K562 (cell line): ENCODE measurements around the gene H2AZ2. TPM values are rescaled to one million over a fixed set of nuclear protein-coding genes. Genes with fewer than 3 reads are reported as not detected.
A peak's percentile ranks its signal among the peaks of the same experiment; 100 is the strongest.

Source experiments
- ARID2 ChIP-seq: fragments of 450-650 bp; IDR thresholded peaks from 2 replicates; pipeline ENCODE4 v1.6.1; 2017; ENCODE audit warnings: antibody characterized with exemption, mild to moderate bottlenecking
- ARID3B ChIP-seq: fragments of 250-450 bp; sonication (Bioruptor Pico); IDR thresholded peaks from 2 replicates; pipeline ENCODE4 v1.4.0; 2020; ENCODE audit warnings: borderline replicate concordance
- ATF4 ChIP-seq: fragments of 450-650 bp; formaldehyde crosslinking; IDR thresholded peaks from 2 replicates; pipeline ENCODE4 v1.4.0; 2022; ENCODE audit warnings: mild to moderate bottlenecking, moderate library complexity
- BCL6 ChIP-seq: fragments of 250-450 bp; sonication (Bioruptor Pico); IDR thresholded peaks from 2 replicates; pipeline ENCODE4 v1.4.0; 2020
- CSDE1 ChIP-seq, 2 experiments: fragments of 450-650 bp; IDR thresholded peaks; 2 replicates each; pipeline ENCODE4 v1.6.1; 2016; ENCODE audit warnings: mild to moderate bottlenecking in 1 of 2
- GABPB1 ChIP-seq: sonication (generic); formaldehyde crosslinking; IDR thresholded peaks from 2 replicates; pipeline ENCODE4 v1.8.0; 2022; ENCODE audit warnings: mild to moderate bottlenecking, missing genetic modification reagents
- HMG20B ChIP-seq: fragments of 250-450 bp; sonication (Bioruptor Pico); IDR thresholded peaks from 2 replicates; pipeline ENCODE4 v1.5.0; 2021; ENCODE audit warnings: mild to moderate bottlenecking
- KHSRP ChIP-seq: fragments of 450-650 bp; IDR thresholded peaks from 2 replicates; pipeline ENCODE4 v1.6.1; 2017
- PML ChIP-seq: IDR thresholded peaks from 2 replicates; pipeline ENCODE4 v1.6.1; 2012; ENCODE audit warnings: low read length, inconsistent platforms
- POLR3A ChIP-seq: IDR thresholded peaks from 2 replicates; pipeline ENCODE4 v1.6.1; 2011; ENCODE audit warnings: borderline replicate concordance, mild to moderate bottlenecking, moderate library complexity; ENCODE audit not compliant: insufficient read length, insufficient read depth; ENCODE audit errors: extremely low read depth
- PRMT5 ChIP-seq: sonication (generic); formaldehyde crosslinking; IDR thresholded peaks from 2 replicates; pipeline ENCODE4 v1.5.0; 2020; ENCODE audit warnings: missing genetic modification reagents
- STAT6 ChIP-seq: sonication (generic); formaldehyde crosslinking; IDR thresholded peaks from 2 replicates; pipeline ENCODE4 v1.8.1; 2023; ENCODE audit warnings: mild to moderate bottlenecking, missing genetic modification reagents
- TAF7 ChIP-seq: fragments of 450-650 bp; IDR thresholded peaks from 2 replicates; pipeline ENCODE4 v1.6.1; 2016; ENCODE audit warnings: missing genetic modification characterization, missing compliant biosample characterization
- TEAD1 ChIP-seq, 2 experiments: fragments of 450-650 bp in 1 of 2; sonication (generic) in 1 of 2; formaldehyde crosslinking; IDR thresholded peaks; 2 replicates each; pipeline versions ENCODE4 v1.4.0 to v1.8.0; 2020 to 2022; ENCODE audit warnings: mild to moderate bottlenecking in 2 of 2, missing genetic modification reagents in 1 of 2
- TEAD4 ChIP-seq, 2 experiments: sonication (generic) in 1 of 2; formaldehyde crosslinking in 1 of 2; IDR thresholded peaks; 2 replicates each; pipeline versions ENCODE4 v1.6.1 to v1.8.0; 2012 to 2022; ENCODE audit warnings: borderline replicate concordance in 1 of 2, inconsistent platforms in 1 of 2, low read length in 1 of 2, mild to moderate bottlenecking in 1 of 2, missing genetic modification reagents in 1 of 2
- U2AF2 ChIP-seq: fragments of 200-400 bp; formaldehyde crosslinking; optimal IDR thresholded peaks from 2 replicates; pipeline ENCODE3; 2017; ENCODE audit warnings: low read depth, mild to moderate bottlenecking, low read length
- ZC3H8 ChIP-seq: fragments of 450-650 bp; IDR thresholded peaks from 2 replicates; pipeline ENCODE4 v1.6.1; 2017
- ZSCAN32 ChIP-seq: fragments of 450-650 bp; formaldehyde crosslinking; IDR thresholded peaks from 2 replicates; pipeline ENCODE4 v1.4.0; 2020; ENCODE audit warnings: mild to moderate bottlenecking, moderate library complexity
- polyA plus RNA-seq, 8 experiments: library from polyadenylated mRNA; depleted of rRNA in 4 of 8; stranded (reverse) in 5 of 8; unstranded in 3 of 8; fragments of >200 nt; fragmentation: Nextera tagmentation in 2 of 8; fragmentation: Illumina TruSeq in 1 of 8; extraction: Ambion mirVana in 2 of 8; extraction: Trizol in 1 of 8; gene quantifications; 2 replicates each; pipeline versions ENCODE4 v1.2.1 to v1.2.3, GENCODE V29; 2011 to 2014; ENCODE audit warnings: inconsistent platforms in 1 of 8, missing spikeins in 1 of 8
- total RNA-seq, 7 experiments: library from RNA; depleted of rRNA in 6 of 7; stranded (reverse); fragments of >200 nt in 6 of 7; fragmentation: Illumina TruSeq in 2 of 7; extraction: Trizol in 2 of 7; gene quantifications; 2 replicates each; pipeline versions ENCODE4 v1.2.1 to v1.2.3, GENCODE V29; 2011 to 2021; ENCODE audit warnings: low replicate concordance in 1 of 7
- TF ChIP-seq, protein P1 (sequence below): fragments of 250-450 bp; sonication (Bioruptor Pico); IDR thresholded peaks from 2 replicates; pipeline ENCODE4 v1.8.0; 2021; ENCODE audit warnings: moderate library complexity, mild to moderate bottlenecking, inconsistent platforms
- TF ChIP-seq, protein P2 (sequence below): sonication (generic); formaldehyde crosslinking; IDR thresholded peaks from 2 replicates; pipeline ENCODE4 v1.8.0; 2022; ENCODE audit warnings: missing genetic modification reagents, mild to moderate bottlenecking, moderate library complexity, borderline replicate concordance
- TF ChIP-seq, protein P3 (sequence below), 2 experiments: fragments of 250-450 bp in 1 of 2; fragments of 450-650 bp in 1 of 2; sonication (Bioruptor Pico) in 1 of 2; IDR thresholded peaks; 2 replicates each; pipeline versions ENCODE4 v1.6.1 to v1.8.0; 2016 to 2021; ENCODE audit warnings: mild to moderate bottlenecking in 2 of 2, moderate library complexity in 2 of 2, missing compliant biosample characterization in 1 of 2, missing genetic modification characterization in 1 of 2

The H2AZ2 gene
- total and polyA plus RNA-seq, 9 of the 15 experiments (the other 6 are each of a cell fraction or from before 2014, with no cell fraction given): 105 to 382 (median 286) TPM

DNA sequence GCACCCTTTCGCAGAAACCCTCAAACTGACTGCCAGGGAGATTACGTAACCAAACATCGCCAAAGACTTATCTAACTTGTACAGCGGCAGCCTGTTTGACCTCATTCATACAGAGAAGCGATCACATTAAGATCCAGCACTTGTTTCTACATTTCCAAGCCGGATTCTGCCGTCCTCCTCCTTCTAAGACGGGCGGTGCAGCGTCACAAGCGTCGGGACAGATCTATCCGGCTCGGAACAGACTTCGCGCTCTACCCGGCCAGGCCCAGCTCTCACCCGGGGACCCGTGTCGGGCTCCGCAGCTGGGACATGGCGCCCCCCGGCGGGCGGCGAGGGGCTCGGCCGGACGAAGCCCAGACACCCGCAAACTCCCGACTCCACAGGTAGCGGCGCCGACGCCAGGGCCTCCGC lies 373 bp downstream of the H2AZ2 start (continued):
- 0 out of 2 replicates have a peak, but pooled peaks have one; percentile 37 for TF ChIP-seq ZSCAN32 (CRISPR knock-in tag)
- TF ChIP-seq ZC3H8: no peak
- TF ChIP-seq ARID2: no peak
- TF ChIP-seq POLR3A: no peak
- TF ChIP-seq STAT6 (CRISPR knock-in tag): no peak
- no peak for TF ChIP-seq U2AF2
- TF ChIP-seq, protein P1, sequence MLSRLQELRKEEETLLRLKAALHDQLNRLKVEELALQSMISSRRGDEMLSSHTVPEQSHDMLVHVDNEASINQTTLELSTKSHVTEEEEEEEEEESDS (CRISPR knock-in tag): no peak
- no peak for TF ChIP-seq ARID3B (CRISPR knock-in tag)
- TF ChIP-seq TAF7: no peak
- no peak for TF ChIP-seq BCL6 (CRISPR knock-in tag)
- no peak for TF ChIP-seq CSDE1 (IDR thresholded peaks at IDR 0.05)
- no peak for TF ChIP-seq ATF4 (CRISPR knock-in tag)
- peak; percentile 48; the same call in 1 of the 2 replicates for TF ChIP-seq KHSRP
- TF ChIP-seq GABPB1 (CRISPR knock-in tag): peak; percentile 48
- TF ChIP-seq PML: peak; percentile 94; the same call in 1 of the 2 replicates
- TF ChIP-seq HMG20B (CRISPR knock-in tag): no peak
- TF ChIP-seq PRMT5: no peak
- TF ChIP-seq, protein P2, sequence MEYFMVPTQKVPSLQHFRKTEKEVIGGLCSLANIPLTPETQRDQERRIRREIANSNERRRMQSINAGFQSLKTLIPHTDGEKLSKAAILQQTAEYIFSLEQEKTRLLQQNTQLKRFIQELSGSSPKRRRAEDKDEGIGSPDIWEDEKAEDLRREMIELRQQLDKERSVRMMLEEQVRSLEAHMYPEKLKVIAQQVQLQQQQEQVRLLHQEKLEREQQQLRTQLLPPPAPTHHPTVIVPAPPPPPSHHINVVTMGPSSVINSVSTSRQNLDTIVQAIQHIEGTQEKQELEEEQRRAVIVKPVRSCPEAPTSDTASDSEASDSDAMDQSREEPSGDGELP (CRISPR knock-in tag): peak; percentile 93
- TF ChIP-seq, protein P3, sequence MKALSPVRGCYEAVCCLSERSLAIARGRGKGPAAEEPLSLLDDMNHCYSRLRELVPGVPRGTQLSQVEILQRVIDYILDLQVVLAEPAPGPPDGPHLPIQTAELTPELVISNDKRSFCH (CRISPR knock-in tag; IDR thresholded peaks at IDR 0.05): no peak
- TF ChIP-seq, protein P3 (tag; IDR thresholded peaks at IDR 0.05): no peak
- TF ChIP-seq TEAD4 (IDR thresholded peaks at IDR 0.05; ENCODE audit: low read length): peak; percentile 95
- TF ChIP-seq TEAD4 (CRISPR knock-in tag; IDR thresholded peaks at IDR 0.05; ENCODE audit: borderline replicate concordance): no peak
- TF ChIP-seq TEAD1 (CRISPR knock-in tag; IDR thresholded peaks at IDR 0.05): peak; percentile 4 to 80; a peak in 2 of 4 replicates
